Measurements from ENCODE around the gene NRCAM. TPM values are rescaled to one million over a fixed set of nuclear protein-coding genes. Genes with fewer than 3 reads are reported as not detected.

Gene NRCAM
- total RNA-seq, 1 donor from 2014 or later, result 0.53 TPM

- Histone ChIP-seq H3K4me3 (no peak overlapping the region), H3K9me3 (no peaks in the 10 kb centered on the region), H3K27ac (no peak overlapping the region), H3K27me3 (no peaks in the 10 kb centered on the region), H3K4me1 (no peaks in the 10 kb centered on the region), H3K36me3 (no peaks in the 10 kb centered on the region)
- no peak for DNase-seq (ENCODE audit: low spot score in 2 of 2)
- TF ChIP-seq CTCF (IDR thresholded peaks at IDR 0.05), result no peak
- intact Hi-C loops (cut with DNase I), result no loop called here
Measured at GRCh38 chr7:108310351-108310750, 145.9 kb downstream of the NRCAM start.

GRCh38 chr7:108308903-108309302 lies 147.3 kb downstream of the NRCAM start:
- H3K36me3 ChIP-seq, result no peaks in the 10 kb centered on the region
- no peaks in the 10 kb centered on the region for H3K4me1 ChIP-seq
- H3K27me3 ChIP-seq, result no peaks in the 10 kb centered on the region
- H3K9me3 ChIP-seq, result no peaks in the 10 kb centered on the region
- H3K4me3 ChIP-seq, result no peak overlapping the region
- no peak overlapping the region for H3K27ac ChIP-seq
- DNase-seq (ENCODE audit: low spot score in 2 of 2), result no peak
- intact Hi-C loops (cut with DNase I), result no loop called here
- TF ChIP-seq CTCF (IDR thresholded peaks at IDR 0.05), result no peak

- H3K4me3 ChIP-seq, result no peak overlapping the region
- H3K27ac ChIP-seq, result no peak overlapping the region
- DNase-seq (ENCODE audit: low spot score in 2 of 2), result no peak
- no peaks in the 10 kb centered on the region for H3K4me1 ChIP-seq
- H3K9me3 ChIP-seq, result no peaks in the 10 kb centered on the region
- intact Hi-C loops (cut with DNase I), result no loop called here
- no peak for TF ChIP-seq CTCF (IDR thresholded peaks at IDR 0.05)
- no peaks in the 10 kb centered on the region for H3K36me3 ChIP-seq
- no peaks in the 10 kb centered on the region for H3K27me3 ChIP-seq
Measured at GRCh38 chr7:108308276-108308675, 148.0 kb downstream of the NRCAM start.

GRCh38 chr7:108307595-108307994 lies 148.6 kb downstream of the NRCAM start:
- H3K27me3 ChIP-seq, result no peaks in the 10 kb centered on the region
- no peak for DNase-seq (ENCODE audit: low spot score in 2 of 2)
- no peak overlapping the region for H3K4me3 ChIP-seq
- no peak for TF ChIP-seq CTCF (IDR thresholded peaks at IDR 0.05)
- intact Hi-C loops (cut with DNase I), result no loop called here
- H3K36me3 ChIP-seq, result no peaks in the 10 kb centered on the region
- no peak overlapping the region for H3K27ac ChIP-seq
- H3K4me1 ChIP-seq, result no peaks in the 10 kb centered on the region
- H3K9me3 ChIP-seq, result no peaks in the 10 kb centered on the region

GRCh38 chr7:108307194-108307593 lies 149.0 kb downstream of the NRCAM start:
- DNase-seq (ENCODE audit: low spot score in 2 of 2), result no peak
- Histone ChIP-seq H3K36me3 (no peaks in the 10 kb centered on the region), H3K27me3 (no peaks in the 10 kb centered on the region), H3K9me3 (no peaks in the 10 kb centered on the region), H3K27ac (no peak overlapping the region), H3K4me3 (no peak overlapping the region), H3K4me1 (no peaks in the 10 kb centered on the region)
- intact Hi-C loops (cut with DNase I), result no loop called here
- TF ChIP-seq CTCF (IDR thresholded peaks at IDR 0.05), result no peak

GRCh38 chr7:108303332-108303731 lies 152.9 kb downstream of the NRCAM start:
- Histone ChIP-seq H3K4me1 (no peaks in the 10 kb centered on the region), H3K9me3 (no peaks in the 10 kb centered on the region), H3K4me3 (no peak overlapping the region), H3K27me3 (no peaks in the 10 kb centered on the region), H3K27ac (no peak overlapping the region), H3K36me3 (no peaks in the 10 kb centered on the region)
- TF ChIP-seq CTCF (IDR thresholded peaks at IDR 0.05), result no peak
- no peak for DNase-seq (ENCODE audit: low spot score in 2 of 2)
- intact Hi-C loops (cut with DNase I), result no loop called here

Measured in ascending aorta (tissue), 2 donors.